Upper lobe of left lung (tissue), 6 donors: ENCODE data around the gene KDM4B. TPM values are rescaled to one million over a fixed set of nuclear protein-coding genes. Genes with fewer than 3 reads are reported as not detected.

Experiments
- ATAC-seq, 2 donors: fragments of 200-7000 bp; cut with Tn5 transposase; one replicate each; pipeline ENCODE4 v1.9.1; 2022; ENCODE audit warnings: mild to moderate bottlenecking in 2 of 2, moderate library complexity in 2 of 2; ENCODE audit not compliant: low FRiP score in 2 of 2
- DNase-seq, 2 donors: peaks; one replicate each; pipeline ENCODE4 v3.0.0-alpha.2; 2019 to 2020
- H3K27ac ChIP-seq, 4 donors: fragments of 200-600 bp; sonication (generic); one replicate each; pipeline ENCODE4 v1.5.1; 2016 to 2019
- H3K27me3 ChIP-seq, 4 donors: fragments of 200-600 bp; sonication (generic); one replicate each; pipeline ENCODE4 v1.5.1; 2017 to 2019
- H3K36me3 ChIP-seq, 4 donors: fragments of 200-600 bp; sonication (generic); one replicate each; pipeline ENCODE4 v1.5.1; 2016 to 2019
- H3K4me1 ChIP-seq, 4 donors: fragments of 200-600 bp; sonication (generic); one replicate each; pipeline ENCODE4 v1.5.1; 2018 to 2019
- H3K4me3 ChIP-seq, 4 donors: fragments of 200-600 bp; sonication (generic); one replicate each; pipeline ENCODE4 v1.5.1; 2017 to 2019; ENCODE audit warnings: mild to moderate bottlenecking in 2 of 4, moderate library complexity in 1 of 4
- H3K9me3 ChIP-seq, 4 donors: fragments of 200-600 bp; sonication (generic); one replicate each; pipeline ENCODE4 v1.5.1; 2018 to 2019
- CTCF ChIP-seq, 6 experiments: fragments of 450-650 bp in 4 of 6; fragments of 200-600 bp in 2 of 6; sonication (generic) in 2 of 6; IDR thresholded peaks; one replicate each; pipeline ENCODE4 v1.5.1; 2016 to 2019; ENCODE audit warnings: antibody characterized with exemption in 6 of 6
- EP300 ChIP-seq, 4 donors: sonication (generic); formaldehyde crosslinking; IDR thresholded peaks; one replicate each; pipeline ENCODE4 v1.5.1; 2017; ENCODE audit warnings: antibody characterized with exemption in 4 of 4, control low read depth in 2 of 4
- POLR2A ChIP-seq, 4 donors: fragments of 450-650 bp; IDR thresholded peaks; one replicate each; pipeline ENCODE4 v1.5.1; 2016 to 2017; ENCODE audit warnings: antibody characterized with exemption in 4 of 4, mild to moderate bottlenecking in 2 of 4
- POLR2AphosphoS5 ChIP-seq, 2 donors: sonication (generic); formaldehyde crosslinking; IDR thresholded peaks; one replicate each; pipeline ENCODE4 v1.5.1; 2017; ENCODE audit warnings: antibody characterized with exemption in 2 of 2
- WGBS, 2 donors: methylation state at CpG; one replicate each; pipeline ENCODE4 v1.1.5; 2017 to 2018; 5-methylcytosine and 5-hydroxymethylcytosine counted together
- total RNA-seq, 6 donors: library from RNA; depleted of rRNA in 4 of 6; stranded (reverse); fragments of >200 nt in 4 of 6; gene quantifications; one replicate each; pipeline versions ENCODE4 v1.1.0 to v1.2.1, GENCODE V29; 2016 to 2021
- donor health status: DM: no; HTN: no; CAD: no; lungs with moderate emphysema.
- donor health status: DM: no; HTN: yes; CAD: no; lungs with severe emphysema.

The KDM4B gene
- total RNA-seq, 6 donors from 2014 or later = 28.1 to 112 (median 38.2) TPM

GRCh38 chr19:5024282-5024681 lies 55.4 kb downstream of the KDM4B start:
- H3K27me3 ChIP-seq = no peaks in the 10 kb centered on the region
- DNase-seq (peak in 1 of 2 donors; percentile 14), ATAC-seq (peak; percentile 16 to 31)
- no peak overlapping the region for H3K27ac ChIP-seq
- no peak overlapping the region for H3K4me3 ChIP-seq
- peaks cover 0 to 5% (median 1%) of the 10 kb centered on the region in 4 donors for H3K36me3 ChIP-seq
- no peaks in the 10 kb centered on the region for H3K9me3 ChIP-seq
- peaks cover 0 to 25% (median 8%) of the 10 kb centered on the region in 4 donors for H3K4me1 ChIP-seq
- 89% methylated on average over 10 of the region's 10 CpGs; no CpG with 5 or more reads in 1 of the 2 donors for WGBS, 2 donors
- TF ChIP-seq CTCF (IDR thresholded peaks at IDR 0.05) (no peak), EP300 (IDR thresholded peaks at IDR 0.05) (no peak), POLR2AphosphoS5 (IDR thresholded peaks at IDR 0.05) (no peak), POLR2A (IDR thresholded peaks at IDR 0.05) (no peak)

- peaks cover 0 to 32% (median 8%) of the 10 kb centered on the region in 4 donors for H3K4me1 ChIP-seq
- H3K9me3 ChIP-seq = no peaks in the 10 kb centered on the region
- no peak overlapping the region for H3K27ac ChIP-seq
- WGBS, 2 donors = 91 to 95% methylated on average over 8 to 10 of the region's 10 CpGs
- H3K4me3 ChIP-seq = no peak overlapping the region
- ATAC-seq (no peak), DNase-seq (no peak)
- TF ChIP-seq POLR2A (IDR thresholded peaks at IDR 0.05) (no peak), POLR2AphosphoS5 (IDR thresholded peaks at IDR 0.05) (no peak), EP300 (IDR thresholded peaks at IDR 0.05) (no peak), CTCF (IDR thresholded peaks at IDR 0.05) (no peak)
- H3K36me3 ChIP-seq = peaks cover 0 to 5% (median 1%) of the 10 kb centered on the region in 4 donors
- no peaks in the 10 kb centered on the region for H3K27me3 ChIP-seq
Observed at GRCh38 chr19:5025027-5025426, 56.1 kb downstream of the KDM4B start.

GRCh38 chr19:5026706-5027273 lies 57.9 kb downstream of the KDM4B start:
- no peak for TF ChIP-seq POLR2A (IDR thresholded peaks at IDR 0.05)
- no peak for TF ChIP-seq POLR2AphosphoS5 (IDR thresholded peaks at IDR 0.05)
- TF ChIP-seq CTCF (IDR thresholded peaks at IDR 0.05) = no peak
- no peak for TF ChIP-seq EP300 (IDR thresholded peaks at IDR 0.05)
- Histone ChIP-seq H3K36me3 (no peaks in the 10 kb centered on the region), H3K27me3 (no peaks in the 10 kb centered on the region), H3K4me3 (no peak overlapping the region), H3K9me3 (no peaks in the 10 kb centered on the region), H3K4me1 (peaks cover 0 to 46% (median 9%) of the 10 kb centered on the region in 4 donors), H3K27ac (no peak overlapping the region)
- WGBS, 2 donors = 79 to 87% methylated on average over 13 to 15 of the region's 15 CpGs
- ATAC-seq (no peak), DNase-seq (peak in 1 of 2 donors; percentile 65)

- Histone ChIP-seq H3K27me3 (no peaks in the 10 kb centered on the region), H3K4me1 (peaks cover 0 to 51% (median 11%) of the 10 kb centered on the region in 4 donors), H3K9me3 (no peaks in the 10 kb centered on the region), H3K27ac (no peak overlapping the region), H3K4me3 (no peak overlapping the region), H3K36me3 (peaks cover 3 to 9% (median 7%) of the 10 kb centered on the region in 4 donors)
- WGBS, 2 donors = 87 to 92% methylated on average over 15 of the region's 15 CpGs
- ATAC-seq (no peak), DNase-seq (no peak)
- TF ChIP-seq CTCF (IDR thresholded peaks at IDR 0.05) (no peak), EP300 (IDR thresholded peaks at IDR 0.05) (no peak), POLR2AphosphoS5 (IDR thresholded peaks at IDR 0.05) (no peak)
Observed at GRCh38 chr19:5028229-5028886, 59.4 kb downstream of the KDM4B start.
